DND-41 (cell line): ENCODE data around the gene CYFIP2.

Experiments
- ATAC-seq: fragments of 200-7000 bp; cut with Tn5 transposase; 3 replicates; pipeline ENCODE4 v1.9.1; 2021; ENCODE audit warnings: low read depth; ENCODE audit not compliant: insufficient read depth
- DNase-seq: peaks from one replicate; pipeline ENCODE4 v3.0.0-alpha.2; 2020
- H2AFZ ChIP-seq: 2 replicates; pipeline ENCODE4 v1.6.0; 2012; ENCODE audit warnings: low read depth, low read length
- H3K27ac ChIP-seq: 2 replicates; pipeline ENCODE4 v1.5.1; 2012; ENCODE audit warnings: low read length, inconsistent platforms
- H3K27me3 ChIP-seq: fragments of 200-600 bp; sonication (generic); 2 replicates; pipeline ENCODE4 v1.6.0; 2012; ENCODE audit warnings: low read length, mild to moderate bottlenecking, inconsistent platforms; ENCODE audit not compliant: insufficient read depth, poor library complexity
- H3K36me3 ChIP-seq: 2 replicates; pipeline ENCODE4 v1.5.1; 2012; ENCODE audit warnings: low read length, inconsistent platforms; ENCODE audit not compliant: insufficient read depth
- H3K4me1 ChIP-seq: 2 replicates; pipeline ENCODE4 v1.5.1; 2012; ENCODE audit warnings: mild to moderate bottlenecking, low read length; ENCODE audit not compliant: insufficient read depth
- H3K4me2 ChIP-seq: 2 replicates; pipeline ENCODE4 v1.6.0; 2012; ENCODE audit warnings: mild to moderate bottlenecking, moderate library complexity, low read length, inconsistent platforms; ENCODE audit not compliant: insufficient read depth
- H3K4me3 ChIP-seq, 2 experiments: fragments of 200-600 bp in 1 of 2; shearing (Covaris generic) in 1 of 2; 2 replicates each; pipeline ENCODE4 v1.5.1; 2012 to 2016; ENCODE audit warnings: inconsistent platforms in 2 of 2, low read length in 2 of 2, mild to moderate bottlenecking in 2 of 2, low read depth in 1 of 2, moderate library complexity in 1 of 2
- H3K79me2 ChIP-seq: 2 replicates; pipeline ENCODE4 v1.6.0; 2012; ENCODE audit warnings: low read length, inconsistent platforms; ENCODE audit not compliant: insufficient read depth
- H3K9ac ChIP-seq: 2 replicates; pipeline ENCODE4 v1.6.0; 2012; ENCODE audit warnings: low read depth, mild to moderate bottlenecking, inconsistent platforms, low read length, moderate library complexity
- H3K9me3 ChIP-seq: 2 replicates; pipeline ENCODE4 v1.5.1; 2012; ENCODE audit warnings: low read length, moderate library complexity, mild to moderate bottlenecking, inconsistent platforms; ENCODE audit not compliant: insufficient read depth, severe bottlenecking
- H4K20me1 ChIP-seq: 2 replicates; pipeline ENCODE4 v1.6.0; 2012; ENCODE audit warnings: low read length; ENCODE audit not compliant: insufficient read depth
- CTCF ChIP-seq: IDR thresholded peaks from 2 replicates; pipeline ENCODE4 v1.5.1; 2012; ENCODE audit warnings: borderline replicate concordance, low read length, moderate library complexity, mild to moderate bottlenecking; ENCODE audit not compliant: poor library complexity, severe bottlenecking; ENCODE audit errors: extremely low read depth
- EZH2 ChIP-seq: IDR thresholded peaks from 3 replicates; pipeline ENCODE4 v1.6.1; 2012; ENCODE audit warnings: borderline replicate concordance, low read depth, mild to moderate bottlenecking, moderate library complexity, low read length, inconsistent platforms; ENCODE audit not compliant: severe bottlenecking

CYFIP2 gene

GRCh38 chr5:157282150-157282549 is 16.2 kb downstream of the CYFIP2 start:
- DNase-seq, result no peak
- Histone ChIP-seq H3K9me3 (no peaks in the 10 kb centered on the region), H3K4me1 (peaks cover 24% of the 10 kb centered on the region), H3K27ac (peak overlapping the region; percentile 24), H3K4me3 (no peak overlapping the region), H2AFZ (no peak overlapping the region), H3K36me3 (peaks cover 63% of the 10 kb centered on the region), H4K20me1 (peaks cover 77% of the 10 kb centered on the region), H3K9ac (no peak overlapping the region), H3K79me2 (peaks cover 97% of the 10 kb centered on the region), H3K27me3 (no peaks in the 10 kb centered on the region), H3K4me2 (no peak overlapping the region)
- ATAC-seq, result no peak
- TF ChIP-seq CTCF, result no peak
- no peak for TF ChIP-seq EZH2

GRCh38 chr5:157283434-157283833 is 17.5 kb downstream of the CYFIP2 start:
- peaks cover 96% of the 10 kb centered on the region for H3K79me2 ChIP-seq
- no peak overlapping the region for H3K4me3 ChIP-seq
- ATAC-seq (peak; percentile 67; the same call in 2 of the 3 replicates), DNase-seq (no peak)
- no peak overlapping the region for H3K4me2 ChIP-seq
- H3K9ac ChIP-seq, result no peak overlapping the region
- H3K4me1 ChIP-seq, result peaks cover 14% of the 10 kb centered on the region
- peak overlapping the region; percentile 57 for H3K27ac ChIP-seq
- no peaks in the 10 kb centered on the region for H3K27me3 ChIP-seq
- H3K9me3 ChIP-seq, result no peaks in the 10 kb centered on the region
- no peak overlapping the region for H2AFZ ChIP-seq
- peaks cover 66% of the 10 kb centered on the region for H3K36me3 ChIP-seq
- peaks cover 77% of the 10 kb centered on the region for H4K20me1 ChIP-seq
- TF ChIP-seq CTCF (no peak), EZH2 (no peak)

- Histone ChIP-seq H3K4me3 (no peak overlapping the region), H3K4me1 (peaks cover 14% of the 10 kb centered on the region), H3K4me2 (no peak overlapping the region), H4K20me1 (peaks cover 76% of the 10 kb centered on the region), H3K9me3 (no peaks in the 10 kb centered on the region), H3K27me3 (no peaks in the 10 kb centered on the region), H3K27ac (no peak overlapping the region), H3K79me2 (peaks cover 95% of the 10 kb centered on the region), H2AFZ (no peak overlapping the region), H3K36me3 (peaks cover 74% of the 10 kb centered on the region), H3K9ac (no peak overlapping the region)
- peak; percentile 51; the same call in 2 of the 3 replicates for ATAC-seq
- TF ChIP-seq EZH2 (no peak), CTCF (no peak)
- no peak for DNase-seq
These were observed 18.7 kb downstream of the CYFIP2 start for GRCh38 chr5:157284458-157285212.
